NT2/D1 (cell line): Measurements from ENCODE around the gene NDST3.

Source experiments
- SUZ12 ChIP-seq: IDR thresholded peaks from 2 replicates; pipeline ENCODE4 v1.6.1; 2011; ENCODE audit not compliant: insufficient read length, insufficient read depth; ENCODE audit errors: extremely low read depth
- YY1 ChIP-seq: IDR thresholded peaks from 2 replicates; pipeline ENCODE4 v1.6.1; 2011; ENCODE audit not compliant: insufficient read length, insufficient read depth
- ZNF274 ChIP-seq: IDR thresholded peaks from 2 replicates; pipeline ENCODE4 v1.6.1; 2011; ENCODE audit warnings: mild to moderate bottlenecking, low read depth, low read length

DNA sequence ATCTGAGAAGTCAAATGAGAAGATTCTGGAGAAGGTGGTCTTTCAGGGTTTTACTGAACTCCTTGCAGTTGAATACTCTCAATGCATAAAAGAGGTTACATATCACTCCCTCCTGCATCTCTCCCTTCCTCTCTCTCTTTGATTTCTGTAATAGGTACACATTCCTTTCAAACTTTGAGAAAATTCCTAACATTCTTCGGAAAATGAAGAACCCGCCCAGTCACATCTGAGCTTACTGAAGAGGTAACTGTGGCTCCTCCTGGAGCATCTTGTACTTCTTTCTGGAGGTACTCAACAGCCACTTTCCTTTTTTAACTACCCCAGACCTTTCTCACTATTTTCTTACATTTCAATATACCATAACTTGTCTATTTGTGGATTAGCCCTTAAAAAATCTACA is 24.7 kb downstream of the NDST3 start:
- TF ChIP-seq YY1 (no peak), ZNF274 (no peak), SUZ12 (no peak)
